GM19328 (cell line): ENCODE measurements around the gene ABLIM1.

Experiments
- ATAC-seq: cut with Tn5 transposase; IDR thresholded peaks from one replicate; pipeline ENCODE4 v1.9.1; 2021; ENCODE audit warnings: mild to moderate bottlenecking, moderate library complexity; ENCODE audit not compliant: unreplicated experiment

Gene ABLIM1

GRCh38 chr10:114398587-114399331 is 259.3 kb downstream of the ABLIM1 start:
- no peak for ATAC-seq

- no peak for ATAC-seq
Measured at GRCh38 chr10:114397651-114398145, 260.4 kb downstream of the ABLIM1 start.

GRCh38 chr10:114396464-114396863 is 261.6 kb downstream of the ABLIM1 start:
- ATAC-seq, result no peak

- no peak for ATAC-seq
Measured at GRCh38 chr10:114395366-114396022, 262.6 kb downstream of the ABLIM1 start.

GRCh38 chr10:114394531-114394930 is 263.5 kb downstream of the ABLIM1 start:
- no peak for ATAC-seq

- ATAC-seq, result no peak
Measured at GRCh38 chr10:114393886-114394285, 264.2 kb downstream of the ABLIM1 start.

- no peak for ATAC-seq
Measured at GRCh38 chr10:114393482-114393881, 264.6 kb downstream of the ABLIM1 start.

- ATAC-seq, result no peak
Measured at GRCh38 chr10:114392112-114392835, 265.8 kb downstream of the ABLIM1 start.

- no peak for ATAC-seq
Measured at GRCh38 chr10:114391599-114391998, 266.5 kb downstream of the ABLIM1 start.

- ATAC-seq, result no peak
Measured at GRCh38 chr10:114389426-114389825, 268.6 kb downstream of the ABLIM1 start.

GRCh38 chr10:114388275-114388674 is 269.8 kb downstream of the ABLIM1 start:
- peak; percentile 59 for ATAC-seq

GRCh38 chr10:114387784-114388183 is 270.3 kb downstream of the ABLIM1 start:
- no peak for ATAC-seq

GRCh38 chr10:114386452-114386851 is 271.6 kb downstream of the ABLIM1 start:
- no peak for ATAC-seq

GRCh38 chr10:114385557-114385956 is 272.5 kb downstream of the ABLIM1 start:
- ATAC-seq, result no peak

- no peak for ATAC-seq
Measured at GRCh38 chr10:114384601-114385000, 273.5 kb downstream of the ABLIM1 start.

GRCh38 chr10:114384181-114384580 is 273.9 kb downstream of the ABLIM1 start:
- no peak for ATAC-seq
